COLO829 (cell line): ENCODE measurements around the gene CCDC24.

Source experiments
- DNase-seq: peaks from one replicate; pipeline ENCODE4 v3.0.0; 2012; ENCODE audit warnings: low spot score

The CCDC24 gene

GRCh38 chr1:43991476-43992231, at the start of gene CCDC24:
Gene CCDC24, plus strand, starts transcription at chr1:43991599. Its CDS starts 280 bp downstream, at chr1:43991879.
- DNase-seq = peak; percentile 48

GRCh38 chr1:43942411-43942810, 49.0 kb upstream of the CCDC24 start:
- no peak for DNase-seq

GRCh38 chr1:43944860-43945259, 46.5 kb upstream of the CCDC24 start:
- no peak for DNase-seq

- no peak for DNase-seq
Measured at GRCh38 chr1:43945674-43946235, 45.6 kb upstream of the CCDC24 start.

GRCh38 chr1:43946236-43947060, 45.0 kb upstream of the CCDC24 start, which contains the start of gene IPO13:
Gene IPO13, plus strand, starts transcription at chr1:43946950. Its CDS starts 651 bp downstream, at chr1:43947601.
- DNase-seq = peak; percentile 94

GRCh38 chr1:43947061-43947873, 44.1 kb upstream of the CCDC24 start:
- no peak for DNase-seq

GRCh38 chr1:43947874-43948437, 43.4 kb upstream of the CCDC24 start:
- no peak for DNase-seq

GRCh38 chr1:43949678-43950077, 41.7 kb upstream of the CCDC24 start:
- DNase-seq = no peak

- DNase-seq = no peak
Measured at GRCh38 chr1:43951021-43951985, 40.1 kb upstream of the CCDC24 start.

- no peak for DNase-seq
Measured at GRCh38 chr1:43952731-43953346, 38.6 kb upstream of the CCDC24 start.

GRCh38 chr1:43953361-43953760, 38.0 kb upstream of the CCDC24 start:
- DNase-seq = no peak

- DNase-seq = no peak
Measured at GRCh38 chr1:43954036-43954435, 37.4 kb upstream of the CCDC24 start.

GRCh38 chr1:43956234-43956633, 35.2 kb upstream of the CCDC24 start:
- DNase-seq = no peak

- no peak for DNase-seq
Measured at GRCh38 chr1:43957407-43958040, 33.9 kb upstream of the CCDC24 start.

GRCh38 chr1:43958351-43959255, 32.8 kb upstream of the CCDC24 start:
- DNase-seq = no peak

- DNase-seq = no peak
Measured at GRCh38 chr1:43960798-43961197, 30.6 kb upstream of the CCDC24 start.

GRCh38 chr1:43961692-43962091, 29.7 kb upstream of the CCDC24 start:
- no peak for DNase-seq

- DNase-seq = no peak
Measured at GRCh38 chr1:43962324-43962723, 29.1 kb upstream of the CCDC24 start.
